ENCODE data around the gene P4HA1. TPM values are rescaled to one million over a fixed set of nuclear protein-coding genes. Genes with fewer than 3 reads are reported as not detected.
"Not testable (repeated sequence)": the region's sequence is repeated elsewhere in the genome, so short reads cannot be mapped to it uniquely, and the experiment has no call there.

P4HA1 gene
- total RNA-seq, 1 donor from 2014 or later, result 116 TPM

GRCh38 chr10:73110345-73110849, 13.7 kb upstream of the P4HA1 start, which contains the start of gene NUDT13:
Gene NUDT13, plus strand, starts transcription at chr10:73110455. Its CDS starts 3,911 bp downstream, at chr10:73114366.
- H3K4me3 ChIP-seq (ENCODE audit: low read depth, low read length), result peak within 1 kb of the TSS; percentile 62
- DNase-seq (ENCODE audit: low read depth), result no peak
- TF ChIP-seq CTCF (conservative IDR thresholded peaks at IDR 0.05; ENCODE audit: low read depth, low read length), result no peak

- H3K4me3 ChIP-seq (ENCODE audit: low read depth, low read length); DNase-seq (ENCODE audit: low read depth): not testable (repeated sequence)
These were observed 12.6 kb upstream of the P4HA1 start for GRCh38 chr10:73109248-73109652.

- TF ChIP-seq CTCF (conservative IDR thresholded peaks at IDR 0.05; ENCODE audit: low read depth, low read length), result no peak
- DNase-seq (ENCODE audit: low read depth), result no peak
- H3K4me3 ChIP-seq (ENCODE audit: low read depth, low read length), result no peak overlapping the region
These were observed 9.6 kb upstream of the P4HA1 start for GRCh38 chr10:73106301-73106700.

GRCh38 chr10:73099141-73099540, 2.5 kb upstream of the P4HA1 start:
- H3K4me3 ChIP-seq (ENCODE audit: low read depth, low read length), result no peak overlapping the region
- no peak for DNase-seq (ENCODE audit: low read depth)
- TF ChIP-seq CTCF (conservative IDR thresholded peaks at IDR 0.05; ENCODE audit: low read depth, low read length), result no peak

- no peak for TF ChIP-seq CTCF (conservative IDR thresholded peaks at IDR 0.05; ENCODE audit: low read depth, low read length)
- H3K4me3 ChIP-seq (ENCODE audit: low read depth, low read length), result peak overlapping the region; percentile 80
- DNase-seq (ENCODE audit: low read depth), result no peak
These were observed 622 bp upstream of the P4HA1 start for GRCh38 chr10:73097305-73097670.

- H3K4me3 ChIP-seq (ENCODE audit: low read depth, low read length), result peak overlapping the region; percentile 80
- no peak for DNase-seq (ENCODE audit: low read depth)
- TF ChIP-seq CTCF (conservative IDR thresholded peaks at IDR 0.05; ENCODE audit: low read depth, low read length), result no peak
These were observed 621 bp downstream of the P4HA1 start for GRCh38 chr10:73096041-73096448.

- TF ChIP-seq CTCF (conservative IDR thresholded peaks at IDR 0.05; ENCODE audit: low read depth, low read length), result no peak
- no peak for DNase-seq (ENCODE audit: low read depth)
- peak overlapping the region; percentile 80 for H3K4me3 ChIP-seq (ENCODE audit: low read depth, low read length)
These were observed 1.1 kb downstream of the P4HA1 start for GRCh38 chr10:73095481-73096021.
